HepG2 (cell line): Measurements from ENCODE around the gene FGFBP1. TPM values are rescaled to one million over a fixed set of nuclear protein-coding genes. Genes with fewer than 3 reads are reported as not detected.

Experiments used
- ATAC-seq: fragments of 200-7000 bp; cut with Tn5 transposase; 3 replicates; pipeline ENCODE4 v1.9.1; 2020; ENCODE audit warnings: mild to moderate bottlenecking, moderate library complexity
- BruUV-seq: library from RNA; stranded (reverse); fragments of 400-500 nt; replicated peaks from 2 replicates; lab custom pipeline; 2021; lab: Mats Ljungman, UMichigan
- CTCF ChIA-PET: fragments of 300-600 bp; formaldehyde crosslinking; extraction: SDS; loops from one replicate; lab custom pipeline; 2021; ENCODE audit warnings: low total read pairs, inconsistent platforms, low intra/inter-chr PET ratio; lab: Yijun Ruan, JAX
- POLR2A ChIA-PET: fragments of 350-600 bp; sonication (Branson Sonifier 250); formaldehyde crosslinking; loops from one replicate; lab custom pipeline; 2020; ENCODE audit warnings: antibody characterized with exemption, inconsistent platforms; lab: Yijun Ruan, JAX
- DNase-seq: peaks from one replicate; pipeline ENCODE4 v3.0.0-alpha.2; 2015; ENCODE audit warnings: low spot score
- FAIRE-seq: peaks from 3 replicates; lab custom pipeline; 2011; peaks lifted over from hg19 to GRCh38; lab: Jason Lieb, UNC
- H2AFZ ChIP-seq: one replicate; pipeline ENCODE4 v1.6.1; 2011; ENCODE audit warnings: low read length, inconsistent platforms
- H3K27ac ChIP-seq: fragments of 300-600 bp; 3 replicates; pipeline ENCODE4 v1.8.0; 2011; ENCODE audit warnings: mixed run types, mild to moderate bottlenecking, mixed read lengths, low read length, inconsistent platforms; ENCODE audit not compliant: insufficient read depth; ENCODE audit errors: extremely low read length
- H3K27me3 ChIP-seq, 2 experiments: fragments of 200-600 bp in 1 of 2; 2 replicates in 1 of 2; 3 replicates in 1 of 2; pipeline versions ENCODE4 v1.6.0 to v1.8.0; 2011; ENCODE audit warnings: low read length in 2 of 2, mild to moderate bottlenecking in 2 of 2, moderate library complexity in 2 of 2, inconsistent platforms in 1 of 2; ENCODE audit not compliant: insufficient read depth in 2 of 2, control insufficient read depth in 1 of 2
- H3K36me3 ChIP-seq, 2 experiments: fragments of 200-600 bp in 1 of 2; replicated peaks in 1 of 2; 2 replicates in 1 of 2; 3 replicates in 1 of 2; pipeline versions ENCODE4 v1.5.1 to v1.8.0; 2011; ENCODE audit warnings: low read length in 2 of 2, inconsistent platforms in 1 of 2; ENCODE audit not compliant: insufficient read depth in 2 of 2, control insufficient read depth in 1 of 2
- H3K4me1 ChIP-seq: 2 replicates; pipeline ENCODE4 v1.5.1; 2012; ENCODE audit warnings: low read length, inconsistent platforms; ENCODE audit not compliant: insufficient read depth
- H3K4me2 ChIP-seq: 2 replicates; pipeline ENCODE4 v1.6.0; 2011; ENCODE audit warnings: low read depth, low read length, inconsistent platforms
- H3K4me3 ChIP-seq, 3 experiments: fragments of 200-600 bp in 1 of 3; sonication (generic), shearing (Covaris generic) in 1 of 3; replicated peaks in 1 of 3; 2 replicates each; pipeline ENCODE4 v1.5.1; 2011 to 2016; ENCODE audit warnings: low read length in 3 of 3, inconsistent platforms in 2 of 3, low read depth in 2 of 3, mild to moderate bottlenecking in 2 of 3, control low read depth in 1 of 3, mixed read lengths in 1 of 3; ENCODE audit not compliant: insufficient read depth in 1 of 3
- H3K79me2 ChIP-seq: one replicate; pipeline ENCODE4 v1.6.1; 2011; ENCODE audit warnings: low read length, inconsistent platforms; ENCODE audit not compliant: insufficient read depth
- H3K9ac ChIP-seq: 2 replicates; pipeline ENCODE4 v1.6.0; 2011; ENCODE audit warnings: mild to moderate bottlenecking, low read depth, low read length, inconsistent platforms; ENCODE audit not compliant: insufficient read depth
- H3K9me3 ChIP-seq: 2 replicates; pipeline ENCODE4 v1.5.1; 2012; ENCODE audit warnings: mild to moderate bottlenecking, low read length
- H4K20me1 ChIP-seq: 2 replicates; pipeline ENCODE4 v1.6.0; 2011; ENCODE audit warnings: inconsistent platforms, mild to moderate bottlenecking, low read length, moderate library complexity; ENCODE audit not compliant: insufficient read depth
- ETV5 ChIP-seq: IDR thresholded peaks from 2 replicates; pipeline ENCODE4 v1.6.1; 2018; ENCODE audit warnings: missing biosample characterization, missing genetic modification reagents, inconsistent platforms, borderline replicate concordance
- FOSL2 ChIP-seq: sonication (generic); formaldehyde crosslinking; IDR thresholded peaks from 2 replicates; pipeline ENCODE4 v1.4.0; 2020; ENCODE audit warnings: missing genetic modification reagents
- NCOA5 ChIP-seq: sonication (generic); formaldehyde crosslinking; IDR thresholded peaks from 2 replicates; pipeline ENCODE4 v1.4.0; 2020; ENCODE audit warnings: missing genetic modification reagents
- TP53 ChIP-seq: sonication (generic); formaldehyde crosslinking; conservative IDR thresholded peaks from 2 replicates; pipeline ENCODE4 v1.4.0; 2020; ENCODE audit warnings: missing genetic modification reagents
- ZBTB26 ChIP-seq: IDR thresholded peaks from 2 replicates; pipeline ENCODE4 v1.6.1; 2016; ENCODE audit warnings: missing compliant biosample characterization, missing genetic modification reagents, borderline replicate concordance
- ZNF143 ChIP-seq: sonication (generic); formaldehyde crosslinking; IDR thresholded peaks from 2 replicates; pipeline ENCODE4 v1.4.0; 2020; ENCODE audit warnings: missing genetic modification reagents
- ZNF282 ChIP-seq: fragments of 450-650 bp; IDR thresholded peaks from 2 replicates; pipeline ENCODE4 v1.6.1; 2018; ENCODE audit not compliant: partially characterized antibody
- ZNF607 ChIP-seq: sonication (generic); formaldehyde crosslinking; IDR thresholded peaks from 2 replicates; pipeline ENCODE4 v1.5.1; 2020; ENCODE audit warnings: missing genetic modification reagents, mild to moderate bottlenecking, borderline replicate concordance
- ZSCAN25 ChIP-seq: sonication (generic); formaldehyde crosslinking; IDR thresholded peaks from 2 replicates; pipeline ENCODE4 v1.8.0; 2022; ENCODE audit warnings: mild to moderate bottlenecking, missing genetic modification reagents
- WGBS: methylation state at CpG from one replicate; pipeline ENCODE4 v1.1.6; 2017; ENCODE audit warnings: low lambda C conversion rate; 5-methylcytosine and 5-hydroxymethylcytosine counted together
- in situ Hi-C: cut with HindIII; loops from 2 replicates; pipeline ENCODE4 v1.10.0; 2017; ENCODE audit warnings: low pct_unique_long_range_greater_than_20kb; ENCODE audit not compliant: extremely low pct_ligation_motif_present
- intact Hi-C: fragments of 100-400 bp; cut with micrococcal nuclease; formaldehyde crosslinking; loops from one replicate; pipeline ENCODE4 v1.10.0; 2022; ENCODE audit not compliant: unreplicated experiment
- polyA plus RNA-seq, 8 experiments: library from polyadenylated mRNA; depleted of rRNA in 3 of 8; stranded (reverse) in 7 of 8; unstranded in 1 of 8; fragments of >200 nt; fragmentation: Illumina TruSeq in 4 of 8; extraction: Trizol in 4 of 8; gene quantifications; 2 replicates each; pipeline versions ENCODE4 v1.2.1 to v1.2.3, GENCODE V29; 2011 to 2016; ENCODE audit warnings: low read depth in 4 of 8, missing spikeins in 1 of 8, mixed read lengths in 1 of 8; ENCODE audit not compliant: insufficient read depth in 1 of 8
- total RNA-seq, 5 experiments: library from RNA; depleted of rRNA; stranded (reverse); fragments of >200 nt; fragmentation: Illumina TruSeq; extraction: Trizol; gene quantifications; 2 replicates each; pipeline ENCODE4 v1.2.3, GENCODE V29; 2016; ENCODE audit warnings: low read depth in 1 of 5

Gene FGFBP1
- total and polyA plus RNA-seq, 2 of the 13 experiments (the other 11 are each of a cell fraction or from before 2014, with no cell fraction given) = not detected

- TF ChIP-seq NCOA5 (CRISPR knock-in tag) (no peak), ZSCAN25 (CRISPR knock-in tag) (no peak), ZBTB26 (no peak), ZNF143 (CRISPR knock-in tag) (no peak), ZNF607 (CRISPR knock-in tag) (no peak), TP53 (CRISPR knock-in tag) (no peak), ZNF282 (no peak)
Observed at GRCh38 chr4:15921592-15921932, 17.0 kb downstream of the FGFBP1 start (continued).

DNA sequence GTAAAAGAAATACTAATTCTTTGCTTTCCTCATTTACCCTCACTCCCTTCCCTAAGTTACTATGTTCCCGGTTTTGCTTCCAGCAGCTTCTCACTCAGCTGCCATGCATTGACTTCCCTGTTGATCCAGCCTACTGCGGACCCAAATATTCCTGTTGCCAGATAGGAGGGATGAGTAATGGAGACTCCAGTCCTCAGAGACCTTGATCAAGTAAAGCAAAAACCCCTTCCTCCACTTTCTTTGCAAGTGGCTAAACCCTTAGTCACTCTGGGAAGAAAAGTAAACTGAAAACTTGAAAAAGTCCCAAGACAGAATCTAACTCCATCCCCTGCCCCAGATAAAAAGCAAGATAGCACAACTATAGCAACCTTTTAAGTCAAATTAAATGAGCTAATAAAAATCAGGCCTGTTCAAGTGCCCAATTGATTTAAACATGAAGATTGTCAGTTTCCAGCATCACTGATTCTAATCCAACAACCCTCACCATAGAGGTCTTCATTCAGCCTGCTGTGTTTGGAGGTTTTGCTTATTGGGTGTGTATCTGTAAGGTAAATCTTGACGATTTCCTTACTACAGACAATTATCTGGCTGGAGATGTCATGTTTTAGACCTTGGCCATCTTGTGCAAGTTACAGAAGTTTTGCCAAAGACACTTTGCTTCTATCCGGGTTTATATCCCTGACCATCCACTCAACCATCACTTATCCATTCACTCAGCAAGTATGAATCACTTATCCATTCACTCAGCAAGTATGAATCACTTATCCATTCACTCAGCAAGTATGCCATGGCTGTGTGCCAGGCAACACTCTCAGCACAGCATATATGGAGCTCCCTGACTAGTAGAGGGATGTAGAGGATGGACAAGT, 17.6 kb downstream of the FGFBP1 start:
- Histone ChIP-seq H3K4me2 (no peak overlapping the region), H3K36me3 (no peaks in the 10 kb centered on the region), H3K4me1 (no peaks in the 10 kb centered on the region), H2AFZ (no peak overlapping the region), H3K9me3 (no peaks in the 10 kb centered on the region), H3K27ac (no peak overlapping the region), H4K20me1 (no peaks in the 10 kb centered on the region), H3K4me3 (no peak overlapping the region), H3K27me3 (peaks cover 0 to 8% of the 10 kb centered on the region in 2 experiments; a peak in 2 of 5 replicates), H3K79me2 (no peaks in the 10 kb centered on the region), H3K9ac (no peak overlapping the region)
- intact Hi-C loops = no loop called here
- POLR2A ChIA-PET = no interaction called here
- in situ Hi-C loops = no loop called here
- CTCF ChIA-PET = no interaction called here
- ATAC-seq (no peak), FAIRE-seq (no peak), DNase-seq (no peak)
- 15% methylated on average over 4 of the region's 4 CpGs for WGBS
- BruUV-seq = no TSS peak
- TF ChIP-seq FOSL2 (CRISPR knock-in tag) (peak; percentile 33; the same call in 1 of the 2 replicates), ETV5 (CRISPR knock-in tag) (no peak)
